Stimulated activated CD8-positive, alpha-beta memory T cell treated with anti-CD3 and anti-CD28 coated beads, Interleukin-7, amount 100 ng/mL, for 48 hours (primary cell): ENCODE measurements around the gene KLF7.

Experiments
- DNase-seq, 2 donors: peaks; one replicate each; pipeline ENCODE4 v3.0.0-alpha.2; 2020; ENCODE audit warnings: low read depth in 1 of 2; ENCODE audit errors: extremely low read depth in 1 of 2

The KLF7 gene

DNA sequence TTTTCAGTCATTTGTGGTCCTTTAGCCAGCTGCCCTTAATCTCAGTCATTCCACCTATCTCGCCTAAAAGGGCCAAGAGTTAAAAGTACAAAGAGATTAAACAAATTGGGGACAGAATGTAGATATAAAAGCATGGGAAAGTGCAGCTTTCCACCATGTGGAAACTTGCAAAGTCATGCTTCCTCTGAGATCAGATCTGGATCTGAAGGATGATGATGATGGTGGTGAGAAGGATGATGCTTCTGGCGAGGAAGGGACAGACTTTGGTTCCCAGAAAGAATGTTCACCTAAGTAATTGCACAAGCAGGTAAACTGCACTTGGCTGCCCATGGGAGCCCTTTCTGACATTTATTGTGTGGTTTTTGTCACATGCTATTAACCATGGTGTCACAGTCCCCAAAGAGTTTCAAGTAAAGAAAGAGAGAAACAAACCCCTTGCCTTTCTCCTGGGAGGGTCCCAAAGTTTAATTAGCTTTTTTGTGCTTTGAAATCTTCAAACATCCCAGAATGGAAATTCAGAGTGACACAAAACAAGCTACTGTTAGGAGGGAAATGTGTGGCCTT, 34.7 kb downstream of the KLF7 start:
- DNase-seq: no peak

DNA sequence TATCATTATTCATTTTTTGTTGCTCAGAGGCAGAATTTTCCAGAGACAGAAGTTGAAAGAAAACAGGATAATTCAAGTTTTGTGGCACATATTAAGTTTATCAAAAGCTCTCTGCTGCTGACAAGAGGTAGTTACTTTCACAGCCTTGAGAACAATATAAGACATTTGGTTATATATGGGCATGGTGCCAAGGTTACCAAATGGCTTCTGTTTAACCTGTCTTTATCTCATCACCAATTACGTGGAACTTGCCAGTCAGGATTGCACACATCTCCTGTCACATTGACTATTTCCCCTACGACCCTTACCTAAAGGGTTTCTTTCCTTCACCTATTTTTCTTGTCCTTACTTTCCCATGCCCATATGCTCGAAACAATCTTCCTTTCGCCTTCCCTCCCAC, 35.9 kb downstream of the KLF7 start:
- DNase-seq: no peak

GRCh38 chr2:207128867-207129266, 36.9 kb downstream of the KLF7 start:
- no peak for DNase-seq

DNA sequence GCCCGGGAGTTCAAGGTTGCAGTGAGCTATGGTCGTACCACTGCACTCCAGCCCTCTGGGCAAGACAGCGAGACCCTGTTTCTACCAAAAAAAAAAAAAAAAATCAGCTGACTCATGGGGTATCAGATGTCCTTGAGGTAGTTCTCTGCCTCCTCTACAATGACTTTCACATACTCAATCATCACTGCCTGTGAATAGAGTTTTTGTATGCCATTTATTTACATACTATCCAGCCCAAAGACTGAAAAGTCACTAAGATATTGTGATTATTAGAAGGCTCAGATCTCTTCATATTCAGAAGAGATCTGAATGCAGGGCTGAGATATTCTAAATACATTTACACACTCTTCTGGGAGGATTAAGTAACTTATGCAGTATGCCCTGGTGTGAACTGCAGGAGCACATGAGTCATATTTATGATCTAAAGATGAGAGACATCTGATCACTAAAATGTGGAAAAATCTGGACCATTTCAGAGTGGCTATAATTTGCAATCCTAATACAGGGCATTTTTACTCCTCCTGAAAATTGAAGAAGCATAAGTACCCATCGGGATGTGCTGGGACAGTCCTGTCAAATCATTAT, 38.9 kb downstream of the KLF7 start:
- no peak for DNase-seq

DNA sequence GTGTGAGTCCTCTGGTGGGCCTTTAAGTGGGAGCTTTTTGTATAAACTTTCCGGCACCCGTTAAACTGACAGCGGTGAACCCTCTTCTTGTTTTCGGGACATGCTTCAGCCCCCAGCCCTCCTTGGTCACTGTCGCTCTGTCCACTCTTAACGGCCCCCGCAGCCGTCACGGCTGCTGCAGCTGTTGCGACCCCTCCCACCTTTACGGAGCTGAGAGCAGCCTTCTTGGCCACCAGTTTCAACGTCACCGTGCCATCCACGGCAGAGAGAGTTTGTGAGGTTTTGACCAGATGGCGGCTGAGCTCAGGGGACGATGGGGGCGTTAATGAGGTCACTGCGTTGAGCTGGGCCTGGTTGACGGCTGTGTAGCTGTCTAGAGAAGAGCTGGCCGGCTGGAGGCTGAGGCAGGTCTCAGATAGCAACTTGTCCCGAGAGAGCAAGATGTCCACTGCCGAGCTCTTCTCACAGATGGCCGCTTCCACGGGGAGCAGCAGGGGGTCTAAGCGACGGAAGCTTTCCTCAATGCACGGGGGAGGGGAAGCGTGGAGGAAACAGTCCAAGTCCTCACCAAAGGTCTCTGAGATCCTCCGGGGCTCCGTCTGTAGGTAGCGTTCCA, 41.9 kb downstream of the KLF7 start:
- DNase-seq: no peak

- peak; percentile 41 to 76 for DNase-seq
These were observed 42.4 kb downstream of the KLF7 start for GRCh38 chr2:207123335-207123744.

- DNase-seq: no peak
These were observed 43.0 kb downstream of the KLF7 start for GRCh38 chr2:207122651-207123334.

DNA sequence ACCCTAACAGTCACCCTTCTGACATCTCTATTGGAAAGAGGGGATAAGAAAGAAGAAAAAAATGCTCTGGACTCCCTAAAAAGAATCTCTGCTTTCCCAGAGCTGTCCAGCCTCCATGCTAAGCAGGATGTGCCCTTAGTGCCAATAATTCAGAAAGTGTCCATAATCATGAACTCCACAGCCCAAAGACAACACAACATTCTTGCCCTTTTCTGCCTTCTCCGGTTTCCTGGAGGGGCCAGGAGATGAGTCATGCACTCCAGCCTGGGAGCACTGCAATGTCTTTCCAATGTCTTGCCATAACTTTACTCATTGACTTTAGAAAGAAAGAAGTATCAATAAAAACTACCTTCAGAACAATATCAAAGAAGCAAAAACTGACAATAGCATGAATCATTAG, 44.0 kb downstream of the KLF7 start:
- DNase-seq: no peak

DNA sequence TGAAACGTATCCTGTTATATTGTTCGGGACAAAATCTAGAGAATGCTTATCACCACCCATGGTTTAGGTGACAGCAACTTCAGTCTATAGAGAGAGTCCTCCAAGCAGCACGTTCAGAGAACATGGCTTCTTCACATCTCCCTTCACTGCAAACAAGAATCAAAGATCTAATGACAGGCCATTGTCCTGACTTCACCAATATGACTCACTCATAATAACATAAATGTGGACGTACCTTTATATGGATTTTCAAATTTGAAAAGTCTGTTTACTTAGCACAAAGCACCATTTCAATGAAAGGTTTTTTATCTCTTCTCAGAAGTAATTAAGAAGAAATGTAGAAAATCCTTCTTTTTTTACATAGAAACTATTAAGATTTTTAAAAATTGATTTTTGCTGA, 46.7 kb downstream of the KLF7 start:
- DNase-seq: no peak

GRCh38 chr2:207117668-207118067, 48.1 kb downstream of the KLF7 start:
- no peak for DNase-seq

DNA sequence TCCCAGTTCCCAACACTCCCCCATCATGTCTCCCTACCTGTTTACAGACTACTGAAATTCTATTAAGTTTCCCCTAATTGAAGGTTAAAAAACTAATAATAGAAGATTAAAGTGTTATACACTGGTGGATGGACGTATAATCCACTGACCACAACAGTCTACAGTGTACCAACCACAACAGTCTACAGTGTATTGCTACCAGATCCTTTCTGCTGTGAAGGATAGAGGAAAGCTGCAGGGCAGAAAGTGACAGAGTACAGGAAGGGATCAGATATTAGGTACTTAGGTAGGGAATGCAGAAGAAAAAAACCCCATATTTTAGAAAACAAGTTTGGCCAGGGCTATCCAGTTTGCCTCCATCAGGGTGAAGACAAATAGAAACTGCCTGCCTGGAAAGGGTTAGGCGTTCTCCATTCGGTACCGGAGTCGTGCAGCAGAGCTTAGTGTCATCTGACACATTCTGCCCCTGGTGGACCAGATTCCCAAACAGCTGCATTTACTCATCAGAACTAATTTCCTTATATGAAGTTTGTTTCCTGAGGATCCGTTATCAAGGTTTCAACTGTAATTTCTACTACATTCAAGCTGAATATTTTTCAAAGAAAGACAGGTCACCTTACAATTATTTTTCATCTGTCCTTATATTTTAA, 49.9 kb downstream of the KLF7 start:
- DNase-seq: no peak

GRCh38 chr2:207113414-207113813, 52.3 kb downstream of the KLF7 start:
- no peak for DNase-seq

DNA sequence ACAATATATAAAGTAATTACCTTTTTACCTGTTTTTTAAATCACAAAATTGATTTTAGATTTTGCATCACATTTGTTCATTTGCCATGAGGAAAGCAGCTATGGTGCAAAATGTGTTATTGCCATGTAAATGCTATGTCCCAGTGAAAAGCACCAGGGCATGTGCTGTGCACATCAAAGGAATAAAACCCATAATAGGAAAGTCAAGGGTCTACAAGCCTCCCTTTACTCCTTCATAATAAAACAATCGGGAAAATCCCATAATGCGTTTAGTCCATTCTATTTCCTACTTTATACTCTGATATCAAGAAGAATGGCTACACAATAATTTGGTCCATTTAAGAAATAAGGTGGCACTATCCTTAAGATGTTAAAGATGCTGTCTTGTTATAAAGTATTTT, 53.0 kb downstream of the KLF7 start:
- DNase-seq: no peak

DNA sequence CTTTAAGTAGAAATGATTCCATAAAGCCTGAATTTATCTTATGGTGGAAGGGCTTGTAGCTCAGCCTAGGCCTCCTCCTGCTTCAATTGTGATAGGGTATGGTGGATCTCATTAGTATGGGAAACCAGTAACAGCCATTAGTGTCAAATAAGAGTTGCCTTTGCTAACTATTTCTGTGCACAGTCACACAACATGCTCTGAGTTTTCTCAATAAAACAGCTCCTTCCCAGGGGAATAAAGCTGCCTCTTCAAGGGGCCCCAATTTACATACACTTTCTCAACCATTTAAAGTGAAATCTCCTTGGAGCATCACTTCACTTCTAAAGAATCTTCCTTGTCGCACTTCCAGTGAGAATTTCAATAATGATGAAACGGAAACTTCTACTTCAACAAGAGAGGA, 53.4 kb downstream of the KLF7 start:
- DNase-seq: no peak

DNA sequence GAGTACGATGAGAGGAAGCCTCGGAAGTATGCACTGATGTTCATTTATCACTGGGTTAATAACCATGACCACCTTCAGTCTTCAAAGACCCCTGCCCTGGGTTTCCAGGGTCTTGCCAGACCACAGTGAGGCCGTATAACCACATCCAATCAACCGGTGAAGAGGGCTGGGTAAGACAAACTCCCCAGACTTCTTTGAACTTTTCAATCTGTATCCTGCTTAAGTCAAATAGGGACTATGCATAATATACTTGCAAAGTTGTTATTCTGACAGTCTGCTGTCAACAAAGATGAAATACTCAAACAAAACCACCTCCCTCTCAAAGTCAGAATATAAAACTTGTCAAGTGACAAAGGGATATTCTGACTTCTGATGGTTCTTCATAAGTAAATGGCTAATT, 54.0 kb downstream of the KLF7 start:
- no peak for DNase-seq

- no peak for DNase-seq
These were observed 55.0 kb downstream of the KLF7 start for GRCh38 chr2:207110715-207111114.

GRCh38 chr2:207110310-207110709, 55.4 kb downstream of the KLF7 start:
- DNase-seq: no peak

GRCh38 chr2:207109768-207110167, 56.0 kb downstream of the KLF7 start:
- DNase-seq: no peak

- DNase-seq: no peak
These were observed 57.3 kb downstream of the KLF7 start for GRCh38 chr2:207108440-207108839.

DNA sequence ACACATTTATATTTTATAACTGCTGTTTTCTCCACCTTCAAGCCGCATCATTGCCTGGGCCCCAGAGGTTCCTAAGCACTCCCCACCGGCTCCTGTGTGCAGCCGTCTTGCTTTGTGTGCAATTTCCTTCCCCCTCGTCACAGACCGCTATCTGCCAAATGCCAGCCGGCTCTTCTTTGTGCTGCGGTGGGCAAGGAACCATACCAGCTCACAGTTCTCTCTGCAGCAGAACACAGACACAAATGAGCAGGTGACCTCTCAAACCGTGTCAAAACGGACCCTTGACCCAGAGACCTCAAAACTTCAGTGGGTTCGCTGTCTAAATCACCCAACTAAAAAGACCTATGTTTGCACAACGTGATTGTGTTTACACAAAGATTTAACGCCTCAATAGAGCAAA, 58.2 kb downstream of the KLF7 start:
- no peak for DNase-seq

DNA sequence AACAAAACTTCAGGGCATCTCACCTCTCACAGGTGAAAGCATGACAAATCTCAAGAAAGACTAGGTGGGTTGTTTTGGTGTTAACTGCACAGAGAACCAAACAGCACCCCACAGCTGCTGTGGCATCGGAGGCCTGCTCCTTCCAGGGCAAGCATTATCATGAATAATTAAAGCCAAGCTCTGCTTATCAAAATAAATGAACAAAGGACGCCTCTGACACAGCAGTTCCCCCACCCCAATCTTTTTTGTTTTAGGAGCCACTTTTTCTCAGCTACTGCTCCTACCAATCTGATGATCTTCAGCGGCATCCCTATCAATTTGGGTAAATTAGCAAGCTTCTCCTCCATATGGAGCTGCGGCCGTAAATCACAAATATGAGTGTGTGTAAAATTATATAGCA, 58.6 kb downstream of the KLF7 start:
- no peak for DNase-seq

GRCh38 chr2:207103132-207103531, 62.6 kb downstream of the KLF7 start:
- no peak for DNase-seq
